LNCaP clone FGC (cell line): Measurements from ENCODE around the gene KAT6B.
"Not testable (repeated sequence)": the region's sequence is repeated elsewhere in the genome, so short reads cannot be mapped to it uniquely, and the experiment has no call there.

Experiments used
- DNase-seq: peaks from one replicate; pipeline ENCODE4 v3.0.0-alpha.2; 2011; ENCODE audit warnings: low read depth
- H3K4me3 ChIP-seq: 2 replicates; pipeline ENCODE4 v1.5.1; 2011; ENCODE audit warnings: mild to moderate bottlenecking, low read depth, low read length, control low read depth
- CTCF ChIP-seq: IDR thresholded peaks from 2 replicates; pipeline ENCODE4 v1.5.1; 2012; ENCODE audit warnings: mild to moderate bottlenecking; ENCODE audit not compliant: control insufficient read depth, insufficient read depth; ENCODE audit errors: extremely low read depth

The KAT6B gene

GRCh38 chr10:75051308-75051707 is 224.9 kb downstream of the KAT6B start:
- no peak for TF ChIP-seq CTCF
- no peak overlapping the region for H3K4me3 ChIP-seq
- DNase-seq = no peak

GRCh38 chr10:75055896-75056406 is 229.6 kb downstream of the KAT6B start:
- H3K4me3 ChIP-seq, DNase-seq: not testable (repeated sequence)

GRCh38 chr10:75057680-75058079 is 231.3 kb downstream of the KAT6B start:
- no peak for TF ChIP-seq CTCF
- H3K4me3 ChIP-seq = no peak overlapping the region
- DNase-seq = no peak

GRCh38 chr10:75058161-75058560 is 231.8 kb downstream of the KAT6B start:
- no peak overlapping the region for H3K4me3 ChIP-seq
- DNase-seq = no peak
- TF ChIP-seq CTCF = no peak

- H3K4me3 ChIP-seq = no peak overlapping the region
- TF ChIP-seq CTCF = no peak
- no peak for DNase-seq
These were observed 235.5 kb downstream of the KAT6B start for GRCh38 chr10:75061709-75062505.

- TF ChIP-seq CTCF = no peak
- DNase-seq = no peak
- H3K4me3 ChIP-seq = no peak overlapping the region
These were observed 236.3 kb downstream of the KAT6B start for GRCh38 chr10:75062506-75063299.

GRCh38 chr10:75063461-75064230 is 237.2 kb downstream of the KAT6B start:
- no peak overlapping the region for H3K4me3 ChIP-seq
- TF ChIP-seq CTCF = no peak
- no peak for DNase-seq
